Esophagus muscularis mucosa (tissue), 4 donors: ENCODE measurements around the gene COQ6.

Experiments
- CTCF ChIP-seq, 3 experiments: fragments of 200-600 bp in 2 of 3; fragments of 450-650 bp in 1 of 3; sonication (generic) in 2 of 3; IDR thresholded peaks; one replicate each; pipeline ENCODE4 v1.5.1; 2017 to 2019; ENCODE audit warnings: antibody characterized with exemption in 3 of 3, mild to moderate bottlenecking in 2 of 3, moderate library complexity in 1 of 3
- EP300 ChIP-seq: sonication (generic); formaldehyde crosslinking; IDR thresholded peaks from one replicate; pipeline ENCODE4 v1.6.1; 2017; ENCODE audit warnings: antibody characterized with exemption
- POLR2A ChIP-seq: fragments of 450-650 bp; IDR thresholded peaks from one replicate; pipeline ENCODE4 v1.6.1; 2017; ENCODE audit warnings: antibody characterized with exemption, moderate library complexity, mild to moderate bottlenecking, low read depth

DNA sequence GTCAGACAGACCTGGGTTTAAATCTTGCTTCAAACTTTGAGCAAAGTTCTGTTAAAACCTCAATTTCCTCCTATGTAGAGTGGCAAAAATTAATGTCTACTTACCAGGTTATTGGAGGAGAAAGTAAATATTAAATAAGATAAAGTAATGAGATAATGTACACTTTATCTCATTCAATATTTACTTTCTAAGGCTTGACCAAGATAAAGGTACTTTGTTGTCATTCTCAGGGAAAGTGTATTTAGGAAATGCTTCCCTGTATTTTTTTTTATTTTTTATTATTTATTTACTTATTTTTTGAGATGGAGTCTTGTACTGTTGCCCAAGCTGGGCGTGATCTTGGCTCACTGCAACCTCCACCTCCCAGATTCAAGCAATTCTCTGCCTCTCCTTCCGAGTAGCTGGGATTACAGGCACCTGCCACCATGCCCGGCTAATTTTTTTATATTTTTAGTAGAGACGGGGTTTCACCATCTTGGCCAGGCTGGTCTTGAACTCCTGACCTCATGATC, 4.9 kb upstream of the COQ6 start:
- no peak for TF ChIP-seq EP300
- no peak for TF ChIP-seq CTCF (IDR thresholded peaks at IDR 0.05)
- no peak for TF ChIP-seq POLR2A
